ENCODE measurements around the gene OPRM1.

The OPRM1 gene

DNA sequence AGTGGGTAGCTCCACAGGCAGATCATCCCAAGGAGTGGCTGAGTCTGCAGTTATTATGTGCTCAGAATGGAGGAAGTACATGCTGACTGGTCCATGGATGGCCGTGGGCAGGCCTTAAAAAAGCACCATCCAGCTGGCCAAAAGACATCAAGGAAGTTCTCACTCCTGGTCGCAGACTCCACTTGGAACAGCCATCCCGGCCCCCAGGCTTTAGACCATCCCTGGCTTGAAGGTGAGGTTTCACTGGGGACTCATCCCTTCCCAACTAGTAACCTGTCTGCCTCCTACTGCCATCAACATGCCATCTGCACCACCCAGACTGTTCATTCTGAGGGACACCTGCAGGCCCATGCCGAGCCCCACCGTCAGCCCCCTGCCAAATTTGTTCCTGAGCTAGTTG, 36.1 kb upstream of the OPRM1 start:
- CTCF ChIA-PET, result interaction anchor here (0.6 kb wide), 1 partner anchor 194 kb away, joined by 3 read pairs; no protein-coding TSS in a partner anchor
- POLR2A ChIA-PET (ENCODE audit: low non-redundant PET), result no interaction called here
- H3K27ac ChIP-seq, result no peak overlapping the region

DNA sequence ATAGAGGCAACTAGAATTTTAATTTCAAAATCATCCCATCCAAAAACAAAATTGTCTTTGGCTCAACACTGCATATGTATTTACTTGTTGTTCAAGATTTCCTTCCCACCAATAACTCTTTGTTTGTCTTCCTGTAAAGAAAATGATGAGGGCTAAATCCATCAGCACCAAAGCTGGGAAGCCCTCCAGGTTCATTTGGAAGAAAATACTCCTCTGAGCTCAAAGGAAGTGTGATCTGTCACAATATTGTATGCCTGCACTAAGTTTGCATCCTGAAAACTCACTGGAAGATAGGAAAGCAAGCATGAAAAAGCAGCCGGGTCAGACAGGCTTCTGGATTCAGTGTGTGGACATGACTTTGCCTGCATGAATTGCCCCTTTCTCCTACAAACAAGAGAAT, 28.7 kb upstream of the OPRM1 start:
- DNase-seq (ENCODE audit: low spot score), result no peak
- H3K27ac ChIP-seq, result no peak overlapping the region
- CTCF ChIA-PET, result no interaction called here
- TF ChIP-seq, protein P1, sequence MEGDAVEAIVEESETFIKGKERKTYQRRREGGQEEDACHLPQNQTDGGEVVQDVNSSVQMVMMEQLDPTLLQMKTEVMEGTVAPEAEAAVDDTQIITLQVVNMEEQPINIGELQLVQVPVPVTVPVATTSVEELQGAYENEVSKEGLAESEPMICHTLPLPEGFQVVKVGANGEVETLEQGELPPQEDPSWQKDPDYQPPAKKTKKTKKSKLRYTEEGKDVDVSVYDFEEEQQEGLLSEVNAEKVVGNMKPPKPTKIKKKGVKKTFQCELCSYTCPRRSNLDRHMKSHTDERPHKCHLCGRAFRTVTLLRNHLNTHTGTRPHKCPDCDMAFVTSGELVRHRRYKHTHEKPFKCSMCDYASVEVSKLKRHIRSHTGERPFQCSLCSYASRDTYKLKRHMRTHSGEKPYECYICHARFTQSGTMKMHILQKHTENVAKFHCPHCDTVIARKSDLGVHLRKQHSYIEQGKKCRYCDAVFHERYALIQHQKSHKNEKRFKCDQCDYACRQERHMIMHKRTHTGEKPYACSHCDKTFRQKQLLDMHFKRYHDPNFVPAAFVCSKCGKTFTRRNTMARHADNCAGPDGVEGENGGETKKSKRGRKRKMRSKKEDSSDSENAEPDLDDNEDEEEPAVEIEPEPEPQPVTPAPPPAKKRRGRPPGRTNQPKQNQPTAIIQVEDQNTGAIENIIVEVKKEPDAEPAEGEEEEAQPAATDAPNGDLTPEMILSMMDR (conservative IDR thresholded peaks at IDR 0.05; ENCODE audit: low read depth), result no peak
- POLR2A ChIA-PET (ENCODE audit: low non-redundant PET), result no interaction called here

More for the DNA sequence above, 36.1 kb upstream of the OPRM1 start:
- no peak for DNase-seq (ENCODE audit: low spot score)
- TF ChIP-seq, protein P1 (conservative IDR thresholded peaks at IDR 0.05; ENCODE audit: low read depth), result no peak

DNA sequence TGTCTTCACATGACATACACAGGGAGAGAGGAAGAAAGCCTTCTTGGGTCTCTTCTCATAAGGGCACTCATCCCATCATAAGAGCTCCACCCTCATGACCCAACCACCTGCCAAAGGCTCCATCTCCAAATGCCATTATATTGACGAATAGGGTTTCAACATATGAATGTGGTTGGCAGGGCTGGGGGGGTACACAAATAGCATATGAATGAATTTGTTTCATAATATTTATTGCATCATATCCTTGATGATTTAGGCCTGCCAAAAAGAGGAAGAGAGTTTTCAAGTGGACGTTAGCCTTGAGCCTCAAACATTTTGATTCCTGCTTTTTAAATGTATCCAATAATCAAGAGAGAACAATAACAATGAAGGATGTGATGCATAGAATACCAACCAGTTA, 26.2 kb upstream of the OPRM1 start:
- H3K27ac ChIP-seq, result no peak overlapping the region
- CTCF ChIA-PET, result no interaction called here
- POLR2A ChIA-PET (ENCODE audit: low non-redundant PET), result no interaction called here
- TF ChIP-seq, protein P1 (conservative IDR thresholded peaks at IDR 0.05; ENCODE audit: low read depth), result no peak
- no peak for DNase-seq (ENCODE audit: low spot score)

DNA sequence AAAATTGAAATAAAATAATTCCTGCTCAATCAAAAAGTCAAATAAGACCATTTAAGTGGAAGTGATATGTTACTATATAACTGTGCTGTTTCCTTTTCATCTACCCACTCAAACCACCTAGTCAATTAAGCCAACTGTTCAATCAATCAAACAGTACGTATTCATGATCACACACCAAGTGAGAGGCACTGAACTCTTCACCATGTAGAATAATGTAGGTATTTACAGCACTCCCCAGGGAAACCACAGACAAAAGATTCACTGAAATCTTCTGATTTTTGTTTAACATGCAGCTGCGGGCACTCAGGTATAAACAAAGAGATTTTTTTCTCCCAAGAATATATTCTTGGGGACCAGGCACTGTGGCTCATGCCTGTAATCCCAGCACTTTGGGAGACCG, 21.3 kb upstream of the OPRM1 start:
- no peak overlapping the region for H3K27ac ChIP-seq
- ChIA-PET POLR2A (ENCODE audit: low non-redundant PET) (no interaction called here), CTCF (no interaction called here)
- TF ChIP-seq, protein P1 (conservative IDR thresholded peaks at IDR 0.05; ENCODE audit: low read depth), result no peak
- DNase-seq (ENCODE audit: low spot score), result no peak

DNA sequence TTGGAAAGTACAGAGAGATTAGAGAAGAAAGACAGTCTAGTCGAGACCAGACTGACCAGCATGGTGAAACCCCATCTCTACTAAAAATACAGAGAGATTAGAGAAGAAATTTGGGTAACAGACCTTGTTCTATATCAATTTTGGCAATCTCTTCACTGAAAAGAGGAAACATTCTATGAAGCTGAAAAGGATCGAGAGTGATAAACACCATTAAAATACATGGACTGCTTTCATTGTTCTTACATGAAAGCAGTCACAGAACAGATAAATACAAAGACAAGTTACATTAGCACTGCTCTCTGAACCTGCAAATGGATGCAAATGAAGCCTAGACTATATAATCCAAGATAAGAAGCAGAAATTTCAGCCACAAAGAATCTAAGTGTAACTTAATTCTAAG, 8.4 kb upstream of the OPRM1 start:
- no peak overlapping the region for H3K27ac ChIP-seq
- TF ChIP-seq, protein P1 (conservative IDR thresholded peaks at IDR 0.05; ENCODE audit: low read depth), result no peak
- ChIA-PET POLR2A (ENCODE audit: low non-redundant PET) (no interaction called here), CTCF (no interaction called here)
- DNase-seq (ENCODE audit: low spot score), result no peak

DNA sequence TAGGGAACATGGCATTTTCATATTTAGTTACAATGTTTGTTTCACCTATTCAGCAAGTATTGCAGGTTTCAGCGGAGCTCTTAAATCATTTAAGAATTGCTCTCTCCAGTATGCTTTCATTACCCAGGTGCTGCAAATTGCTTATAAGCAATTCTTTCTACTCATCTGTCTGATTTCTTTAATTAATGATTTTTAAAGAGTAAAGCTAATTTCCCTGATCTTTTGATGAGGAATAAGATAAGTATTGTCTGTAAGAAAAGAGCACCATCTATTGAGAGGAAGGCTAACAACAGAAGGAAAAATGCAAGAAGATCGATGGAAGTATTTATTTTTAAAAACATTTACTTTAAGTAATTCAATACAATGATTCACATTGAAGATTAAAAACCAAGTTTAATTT, 2.0 kb downstream of the OPRM1 start:
- DNase-seq (ENCODE audit: low spot score), result no peak
- no peak overlapping the region for H3K27ac ChIP-seq
- ChIA-PET POLR2A (ENCODE audit: low non-redundant PET) (no interaction called here), CTCF (interaction anchor here (0.6 to 0.7 kb wide), 2 partner anchors 75 to 1592 kb away, joined by 3 read pairs; no protein-coding TSS in a partner anchor)
- TF ChIP-seq, protein P1 (conservative IDR thresholded peaks at IDR 0.05; ENCODE audit: low read depth), result no peak

DNA sequence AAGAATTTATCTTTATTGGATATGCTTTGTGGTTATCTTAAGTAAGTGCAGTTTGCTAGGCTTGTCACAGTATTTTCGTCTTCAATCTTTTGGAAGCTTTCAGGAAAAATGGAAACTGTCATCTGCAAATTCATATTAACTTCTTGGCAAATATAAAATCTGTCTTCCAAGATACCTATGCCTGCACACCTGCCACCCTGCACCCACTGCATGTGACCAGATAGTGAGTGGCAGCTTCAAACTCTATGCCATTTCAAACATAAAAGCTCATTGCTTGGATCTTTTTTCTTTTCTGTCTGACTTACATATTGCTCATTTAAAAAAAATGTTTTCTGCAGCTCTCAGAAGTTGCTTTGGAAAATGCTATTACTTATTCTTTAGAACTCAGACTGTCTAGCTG, 14.1 kb downstream of the OPRM1 start:
- no peak for DNase-seq (ENCODE audit: low spot score)
- TF ChIP-seq, protein P1 (conservative IDR thresholded peaks at IDR 0.05; ENCODE audit: low read depth), result no peak
- no peak overlapping the region for H3K27ac ChIP-seq
- ChIA-PET POLR2A (ENCODE audit: low non-redundant PET) (no interaction called here), CTCF (no interaction called here)
